ENCODE data around the gene STK4. TPM values are rescaled to one million over a fixed set of nuclear protein-coding genes. Genes with fewer than 3 reads are reported as not detected.

STK4 gene
- total RNA-seq, 2 donors from 2014 or later, result 168 to 215 TPM

Other genes with a start within 250 kb of the STK4 start
- under 1 TPM; 0.09 to 0.11 TPM for gene KCNK15, start 220.6 kb upstream of the STK4 start, total RNA-seq
- under 1 TPM in 1 of 2 donors, not detected in 1; 0.13 TPM for gene RIMS4, start 156.0 kb upstream of the STK4 start, total RNA-seq
- gene YWHAB, start 80.8 kb upstream of the STK4 start, total RNA-seq, result 100 to 1,000 TPM; 130 to 236 TPM
- gene PABPC1L, start 56.5 kb upstream of the STK4 start, total RNA-seq, result 10 to 100 TPM; 49.3 to 85.9 TPM
- gene TOMM34, start 6.1 kb upstream of the STK4 start, total RNA-seq, result 10 to 100 TPM; 40.1 to 44.8 TPM
- gene KCNS1, start 134.6 kb downstream of the STK4 start, total RNA-seq, result under 1 TPM; 0.15 to 0.24 TPM
- 1 to 10 TPM in 1 of 2 donors, not detected in 1; 5.4 TPM for gene WFDC5, start 148.7 kb downstream of the STK4 start, total RNA-seq
- not detected for gene WFDC12, start 158.0 kb downstream of the STK4 start, total RNA-seq
- not detected for gene PI3, start 208.4 kb downstream of the STK4 start, total RNA-seq
- not detected for gene SEMG1, start 240.5 kb downstream of the STK4 start, total RNA-seq

All from activated T-helper 17 cell treated with anti-CD3 and anti-CD28 coated beads, Interleukin-2, amount 50 U/mL, for 72 hours (primary cell).